SK-N-SH (cell line): ENCODE measurements around the gene MFAP4. TPM values are rescaled to one million over a fixed set of nuclear protein-coding genes. Genes with fewer than 3 reads are reported as not detected.

Experiments used
- CTCF ChIA-PET: fragments of 300-600, 350-600 bp; formaldehyde crosslinking; extraction: SDS; loops from one replicate; lab custom pipeline; 2021; lab: Yijun Ruan, JAX
- POLR2A ChIA-PET: fragments of 350-600 bp; sonication (Branson Sonifier 250); formaldehyde crosslinking; extraction: SDS; loops from one replicate; lab custom pipeline; 2020; ENCODE audit warnings: antibody characterized with exemption, inconsistent platforms; lab: Yijun Ruan, JAX
- DNase-seq: peaks from one replicate; pipeline ENCODE4 v3.0.0; 2012
- H2AFZ ChIP-seq: fragments of 200-600 bp; sonication (generic); 2 replicates; pipeline ENCODE4 v1.8.1; 2016; ENCODE audit warnings: antibody characterized with exemption, mild to moderate bottlenecking, low read depth
- H3F3A ChIP-seq: fragments of 200-600 bp; sonication (generic); replicated peaks from 2 replicates; pipeline ENCODE3; 2016; ENCODE audit warnings: antibody characterized with exemption, mild to moderate bottlenecking; ENCODE audit not compliant: insufficient read depth
- H3K27ac ChIP-seq, 2 experiments: fragments of 200-500 bp in 1 of 2; fragments of 200-600 bp in 1 of 2; sonication (Bioruptor generic) in 1 of 2; sonication (generic), shearing (Covaris generic) in 1 of 2; 2 replicates each; pipeline versions ENCODE4 v1.5.1 to v1.6.1; 2014 to 2016; ENCODE audit warnings: low read depth in 2 of 2, inconsistent platforms in 1 of 2, low read length in 1 of 2, mild to moderate bottlenecking in 1 of 2, mixed read lengths in 1 of 2
- H3K27me3 ChIP-seq: fragments of 200-600 bp; sonication (generic), shearing (Covaris generic); 2 replicates; pipeline ENCODE4 v1.6.1; 2016; ENCODE audit warnings: mixed run types; ENCODE audit not compliant: insufficient read depth
- H3K36me3 ChIP-seq, 2 experiments: fragments of 200-500 bp in 1 of 2; fragments of 200-600 bp in 1 of 2; sonication (Bioruptor generic) in 1 of 2; sonication (generic) in 1 of 2; replicated peaks in 1 of 2; 2 replicates each; pipeline versions ENCODE3 to v1.5.1; 2014 to 2016; ENCODE audit warnings: low read length in 1 of 2, mild to moderate bottlenecking in 1 of 2; ENCODE audit not compliant: insufficient read depth in 2 of 2, control insufficient read depth in 1 of 2
- H3K4me1 ChIP-seq, 2 experiments: fragments of 200-500 bp in 1 of 2; fragments of 200-600 bp in 1 of 2; sonication (Bioruptor generic) in 1 of 2; sonication (generic), shearing (Covaris generic) in 1 of 2; 2 replicates each; pipeline versions ENCODE4 v1.5.1 to v1.6.1; 2014 to 2016; ENCODE audit warnings: low read depth in 1 of 2, low read length in 1 of 2, mixed run types in 1 of 2; ENCODE audit not compliant: insufficient read depth in 2 of 2, control insufficient read depth in 1 of 2
- H3K4me2 ChIP-seq: fragments of 200-600 bp; sonication (generic), shearing (Covaris generic); 2 replicates; pipeline ENCODE4 v1.6.1; 2017; ENCODE audit warnings: mixed run types
- H3K4me3 ChIP-seq, 2 experiments: fragments of 200-500 bp in 1 of 2; fragments of 200-600 bp in 1 of 2; sonication (Bioruptor generic) in 1 of 2; sonication (generic), shearing (Covaris generic) in 1 of 2; 2 replicates each; pipeline versions ENCODE4 v1.5.1 to v1.8.1; 2014 to 2016; ENCODE audit warnings: low read depth in 2 of 2, inconsistent platforms in 1 of 2, low read length in 1 of 2, mild to moderate bottlenecking in 1 of 2, mixed read lengths in 1 of 2, moderate library complexity in 1 of 2
- H3K79me2 ChIP-seq: fragments of 200-600 bp; sonication (generic); 2 replicates; pipeline ENCODE4 v1.8.1; 2017; ENCODE audit warnings: mild to moderate bottlenecking; ENCODE audit not compliant: insufficient read depth
- H3K9ac ChIP-seq: fragments of 200-600 bp; sonication (generic); 2 replicates; pipeline ENCODE4 v1.6.1; 2017; ENCODE audit warnings: mixed run types
- H3K9me2 ChIP-seq: fragments of 200-600 bp; sonication (generic); 2 replicates; pipeline ENCODE4 v1.6.1; 2017; ENCODE audit warnings: mixed run types
- H3K9me3 ChIP-seq: fragments of 200-600 bp; sonication (generic); 2 replicates; pipeline ENCODE4 v1.6.1; 2017; ENCODE audit warnings: mixed run types, mild to moderate bottlenecking, moderate library complexity
- H4K20me1 ChIP-seq: fragments of 200-600 bp; sonication (generic); 2 replicates; pipeline ENCODE4 v1.6.1; 2017; ENCODE audit warnings: mild to moderate bottlenecking, mixed run types; ENCODE audit not compliant: insufficient read depth
- CHD2 ChIP-seq: fragments of 150-350 bp; IDR thresholded peaks from 2 replicates; pipeline ENCODE4 v1.6.1; 2018; ENCODE audit warnings: low read length; ENCODE audit not compliant: partially characterized antibody
- CTCF ChIP-seq: fragments of 200-600 bp; sonication (generic); IDR thresholded peaks from 2 replicates; pipeline ENCODE4 v1.6.1; 2017; ENCODE audit warnings: antibody characterized with exemption, mild to moderate bottlenecking, moderate library complexity
- FOXM1 ChIP-seq: IDR thresholded peaks from 2 replicates; pipeline ENCODE4 v1.4.0; 2012; ENCODE audit warnings: low read depth, mild to moderate bottlenecking
- IRF3 ChIP-seq: fragments of 150-350 bp; IDR thresholded peaks from 2 replicates; pipeline ENCODE4 v1.6.1; 2016; ENCODE audit warnings: mild to moderate bottlenecking, low read depth, low read length
- MEF2A ChIP-seq: IDR thresholded peaks from 2 replicates; pipeline ENCODE4 v1.4.0; 2012; ENCODE audit warnings: low read depth, borderline replicate concordance
- NRF1 ChIP-seq: IDR thresholded peaks from 2 replicates; pipeline ENCODE4 v1.6.1; 2012; ENCODE audit warnings: low read depth, mild to moderate bottlenecking, low read length
- PBX3 ChIP-seq: IDR thresholded peaks from 2 replicates; pipeline ENCODE4; 2012
- RAD21 ChIP-seq: IDR thresholded peaks from 2 replicates; pipeline ENCODE4 v1.6.1; 2012; ENCODE audit warnings: mild to moderate bottlenecking, low read length
- RCOR1 ChIP-seq: fragments of 150-350 bp; IDR thresholded peaks from 2 replicates; pipeline ENCODE4 v1.6.1; 2017; ENCODE audit warnings: antibody characterized with exemption, low read length
- RFX5 ChIP-seq: IDR thresholded peaks from 2 replicates; pipeline ENCODE4 v1.6.1; 2012; ENCODE audit warnings: mild to moderate bottlenecking, improper control_type of control experiment, low read length
- TCF12 ChIP-seq: IDR thresholded peaks from 2 replicates; pipeline ENCODE4 v1.4.0; 2012
- TEAD4 ChIP-seq: IDR thresholded peaks from 2 replicates; pipeline ENCODE4 v1.4.0; 2012; ENCODE audit warnings: mild to moderate bottlenecking, borderline replicate concordance; ENCODE audit not compliant: insufficient read depth
- USF2 ChIP-seq: fragments of 150-350 bp; IDR thresholded peaks from 2 replicates; pipeline ENCODE4 v1.6.1; 2017; ENCODE audit warnings: antibody characterized with exemption, low read length, low read depth, borderline replicate concordance
- YY1 ChIP-seq: IDR thresholded peaks from 2 replicates; pipeline ENCODE4 v1.4.0; 2012; ENCODE audit warnings: low read depth, mild to moderate bottlenecking
- WGBS: methylation state at CpG from one replicate; pipeline ENCODE4 v1.1.6; 2017; ENCODE audit warnings: low lambda C conversion rate; 5-methylcytosine and 5-hydroxymethylcytosine counted together
- polyA plus RNA-seq, 3 experiments: library from polyadenylated mRNA; depleted of rRNA; stranded (reverse); fragments of >200 nt; gene quantifications; 2 replicates each; pipeline ENCODE4 v1.2.3, GENCODE V29; 2012

The MFAP4 gene
- polyA plus RNA-seq, 1 of the 3 experiments (the other 2 are of a cell fraction): 120 TPM

- TF ChIP-seq RAD21 (no peak), RCOR1 (no peak)
Observed at GRCh38 chr17:19405114-19405513, 18.1 kb upstream of the MFAP4 start (continued).

GRCh38 chr17:19404264-19404663, 17.3 kb upstream of the MFAP4 start:
- WGBS: 70% methylated on average over 1 of the region's 1 CpG
- H3K4me1 ChIP-seq: peaks cover 2 to 26% of the 10 kb centered on the region in 2 experiments
- H3K4me3 ChIP-seq: no peak overlapping the region
- no peaks in the 10 kb centered on the region for H3F3A ChIP-seq
- H3K9me3 ChIP-seq: no peaks in the 10 kb centered on the region
- no peak overlapping the region for H2AFZ ChIP-seq
- H3K36me3 ChIP-seq: no peaks in the 10 kb centered on the region
- ChIA-PET CTCF (interaction anchor here (1.2 kb wide), 1 partner anchor 43 kb away, joined by 7 read pairs; no protein-coding TSS in a partner anchor), POLR2A (no interaction called here)
- no peak for DNase-seq
- H3K27me3 ChIP-seq: no peaks in the 10 kb centered on the region
- no peaks in the 10 kb centered on the region for H3K79me2 ChIP-seq
- H3K27ac ChIP-seq: no peak overlapping the region
- no peaks in the 10 kb centered on the region for H4K20me1 ChIP-seq
- H3K9me2 ChIP-seq: no peaks in the 10 kb centered on the region
- no peak overlapping the region for H3K4me2 ChIP-seq
- TF ChIP-seq FOXM1: no peak
- no peak for TF ChIP-seq YY1
- TF ChIP-seq IRF3: no peak
- TF ChIP-seq MEF2A: no peak
- no peak for TF ChIP-seq USF2
- no peak for TF ChIP-seq CTCF
- no peak for TF ChIP-seq NRF1
- no peak for TF ChIP-seq PBX3
- no peak for TF ChIP-seq RFX5
- no peak for TF ChIP-seq TCF12
- TF ChIP-seq CHD2: no peak
- TF ChIP-seq TEAD4: no peak
- H3K9ac ChIP-seq: no peak overlapping the region
